SK-N-SH treated with all-trans-retinoic acid at 6 μM for 48 hours (cell line): ENCODE measurements around the gene PACS1.

ENCODE experiments used
- ARNTL ChIP-seq: fragments of 450-650 bp; formaldehyde crosslinking; IDR thresholded peaks from 2 replicates; pipeline ENCODE4 v1.5.0; 2020; ENCODE audit warnings: low read depth, mild to moderate bottlenecking, moderate library complexity, borderline replicate concordance
- ESRRG ChIP-seq: fragments of 250-450 bp; sonication (Bioruptor Pico); IDR thresholded peaks from 2 replicates; pipeline ENCODE4 v1.6.1; 2021; ENCODE audit warnings: mild to moderate bottlenecking
- GLIS3 ChIP-seq: fragments of 250-450 bp; sonication (Bioruptor Pico); IDR thresholded peaks from 2 replicates; pipeline ENCODE4 v1.5.0; 2020; ENCODE audit warnings: mild to moderate bottlenecking, moderate library complexity
- ISL1 ChIP-seq: fragments of 250-450 bp; sonication (Bioruptor Pico); IDR thresholded peaks from 2 replicates; pipeline ENCODE4 v2.1.2; 2022; ENCODE audit warnings: mild to moderate bottlenecking, moderate library complexity
- OSR1 ChIP-seq: fragments of 250-450 bp; sonication (Bioruptor Pico); IDR thresholded peaks from 2 replicates; pipeline ENCODE4 v1.8.0; 2022; ENCODE audit warnings: moderate library complexity, mild to moderate bottlenecking, inconsistent platforms
- PATZ1 ChIP-seq: fragments of 250-450 bp; sonication (Bioruptor Pico); IDR thresholded peaks from 2 replicates; pipeline ENCODE4 v1.8.0; 2020; ENCODE audit warnings: mild to moderate bottlenecking, moderate library complexity, borderline replicate concordance
- POU6F1 ChIP-seq: fragments of 250-450 bp; sonication (Bioruptor Pico); IDR thresholded peaks from 2 replicates; pipeline ENCODE4 v1.8.0; 2021; ENCODE audit warnings: low read depth, mild to moderate bottlenecking, moderate library complexity, borderline replicate concordance
- PPARA ChIP-seq: fragments of 250-450 bp; sonication (Bioruptor Pico); IDR thresholded peaks from 2 replicates; pipeline ENCODE4 v1.5.0; 2020; ENCODE audit warnings: mild to moderate bottlenecking, borderline replicate concordance
- ZC3H10 ChIP-seq: fragments of 250-450 bp; sonication (Bioruptor Pico); IDR thresholded peaks from 2 replicates; pipeline ENCODE4 v1.5.1; 2021; ENCODE audit warnings: mild to moderate bottlenecking, moderate library complexity
- ZFP30 ChIP-seq: fragments of 450-650 bp; formaldehyde crosslinking; IDR thresholded peaks from 2 replicates; pipeline ENCODE4 v1.5.0; 2022; ENCODE audit warnings: mild to moderate bottlenecking, moderate library complexity
- ZNF70 ChIP-seq: fragments of 450-650 bp; formaldehyde crosslinking; IDR thresholded peaks from 2 replicates; pipeline ENCODE4 v1.5.0; 2020; ENCODE audit warnings: mild to moderate bottlenecking, moderate library complexity

- TF ChIP-seq OSR1 (no peak), PATZ1 (CRISPR knock-in tag) (no peak), PPARA (CRISPR knock-in tag) (no peak), POU6F1 (CRISPR knock-in tag) (no peak), ZNF70 (no peak), ISL1 (CRISPR knock-in tag) (no peak), ZC3H10 (CRISPR knock-in tag) (no peak), ARNTL (CRISPR knock-in tag) (no peak), ESRRG (CRISPR knock-in tag) (no peak), ZFP30 (CRISPR knock-in tag) (no peak), GLIS3 (CRISPR knock-in tag) (no peak)
Observed at GRCh38 chr11:66264383-66264782, 194.3 kb downstream of the PACS1 start.
